ENCODE results near the gene CXorf49. TPM values are rescaled to one million over a fixed set of nuclear protein-coding genes. Genes with fewer than 3 reads are reported as not detected.

Gene CXorf49
- total RNA-seq, 1 experiment from 2014 or later: not detected

- intact Hi-C loops (cut with micrococcal nuclease): no loop called here
- POLR2A ChIA-PET: no interaction called here
- no peak for TF ChIP-seq CTCF (IDR thresholded peaks at IDR 0.05; ENCODE audit: unreplicated experiment)
- no peaks in the 10 kb centered on the region for H3K36me3 Mint-ChIP-seq (ENCODE audit: insufficient read depth, unreplicated experiment)
- H3K9me3 Mint-ChIP-seq (ENCODE audit: unreplicated experiment): peaks cover 7% of the 10 kb centered on the region
- DNase-seq (ENCODE audit: unreplicated experiment): no peak
- CTCF ChIA-PET: interaction anchor here (1.2 kb wide), 1 partner anchor 192 kb away, joined by 5 read pairs; no protein-coding TSS in a partner anchor
- no peaks in the 10 kb centered on the region for H3K4me1 Mint-ChIP-seq (ENCODE audit: insufficient read depth, unreplicated experiment)
- H3K27me3 Mint-ChIP-seq (ENCODE audit: insufficient read depth, unreplicated experiment): peaks cover 47% of the 10 kb centered on the region
- H3K4me3 Mint-ChIP-seq (ENCODE audit: unreplicated experiment): no peak within 1 kb of the TSS
- BruUV-seq (replicated peaks): no TSS peak
- H3K27ac Mint-ChIP-seq (ENCODE audit: low read depth, unreplicated experiment): no peak within 1 kb of the TSS
Measured at GRCh38 chrX:71667328-71668247, 50.5 kb downstream of the CXorf49 start, which contains the start of gene LOC101059915. TSS of gene LOC101059915 (plus strand) at chrX:71667546.

GRCh38 chrX:71666240-71667223, 51.6 kb downstream of the CXorf49 start:
- DNase-seq (ENCODE audit: unreplicated experiment): no peak
- no peak overlapping the region for H3K27ac Mint-ChIP-seq (ENCODE audit: low read depth, unreplicated experiment)
- no TSS peak for BruUV-seq (replicated peaks)
- TF ChIP-seq CTCF (IDR thresholded peaks at IDR 0.05; ENCODE audit: unreplicated experiment): no peak
- H3K36me3 Mint-ChIP-seq (ENCODE audit: insufficient read depth, unreplicated experiment): no peaks in the 10 kb centered on the region
- peaks cover 7% of the 10 kb centered on the region for H3K9me3 Mint-ChIP-seq (ENCODE audit: unreplicated experiment)
- intact Hi-C loops (cut with micrococcal nuclease): no loop called here
- peaks cover 46% of the 10 kb centered on the region for H3K27me3 Mint-ChIP-seq (ENCODE audit: insufficient read depth, unreplicated experiment)
- no peak overlapping the region for H3K4me3 Mint-ChIP-seq (ENCODE audit: unreplicated experiment)
- POLR2A ChIA-PET: no interaction called here
- no peaks in the 10 kb centered on the region for H3K4me1 Mint-ChIP-seq (ENCODE audit: insufficient read depth, unreplicated experiment)
- CTCF ChIA-PET: interaction anchor here (0.9 kb wide), 1 partner anchor 194 kb away, joined by 3 read pairs; no protein-coding TSS in a partner anchor

GRCh38 chrX:71665747-71666146, 52.3 kb downstream of the CXorf49 start:
- TF ChIP-seq CTCF (IDR thresholded peaks at IDR 0.05; ENCODE audit: unreplicated experiment): no peak
- BruUV-seq (replicated peaks): no TSS peak
- ChIA-PET CTCF (no interaction called here), POLR2A (no interaction called here)
- H3K4me3 Mint-ChIP-seq (ENCODE audit: unreplicated experiment): no peak overlapping the region
- H3K27me3 Mint-ChIP-seq (ENCODE audit: insufficient read depth, unreplicated experiment): peaks cover 46% of the 10 kb centered on the region
- H3K36me3 Mint-ChIP-seq (ENCODE audit: insufficient read depth, unreplicated experiment): no peaks in the 10 kb centered on the region
- no peak for DNase-seq (ENCODE audit: unreplicated experiment)
- H3K9me3 Mint-ChIP-seq (ENCODE audit: unreplicated experiment): peaks cover 7% of the 10 kb centered on the region
- H3K4me1 Mint-ChIP-seq (ENCODE audit: insufficient read depth, unreplicated experiment): no peaks in the 10 kb centered on the region
- intact Hi-C loops (cut with micrococcal nuclease): no loop called here
- no peak overlapping the region for H3K27ac Mint-ChIP-seq (ENCODE audit: low read depth, unreplicated experiment)

All from MCF 10A (cell line).